GM10248 (cell line): ENCODE results near the gene TMEM51.

ENCODE experiments used
- CTCF ChIA-PET: fragments of 300-600 bp; sonication (Branson Sonifier 250); formaldehyde crosslinking; extraction: SDS; loops from one replicate; lab custom pipeline; 2021; ENCODE audit warnings: antibody characterized with exemption; lab: Yijun Ruan, JAX
- POLR2A ChIA-PET: fragments of 350-650 bp; sonication (Branson Sonifier 250); formaldehyde crosslinking; extraction: SDS; loops from one replicate; lab custom pipeline; 2020; ENCODE audit warnings: antibody characterized with exemption; lab: Yijun Ruan, JAX
- DNase-seq: peaks from one replicate; pipeline ENCODE4 v3.0.0; 2012; ENCODE audit errors: extremely low spot score
- TF ChIP-seq, protein P1 (sequence below): IDR thresholded peaks from 2 replicates; pipeline ENCODE4 v1.5.1; 2012; ENCODE audit warnings: mild to moderate bottlenecking, low read depth; ENCODE audit errors: extremely low read depth, missing control alignments, control extremely low read depth

Gene TMEM51

DNA sequence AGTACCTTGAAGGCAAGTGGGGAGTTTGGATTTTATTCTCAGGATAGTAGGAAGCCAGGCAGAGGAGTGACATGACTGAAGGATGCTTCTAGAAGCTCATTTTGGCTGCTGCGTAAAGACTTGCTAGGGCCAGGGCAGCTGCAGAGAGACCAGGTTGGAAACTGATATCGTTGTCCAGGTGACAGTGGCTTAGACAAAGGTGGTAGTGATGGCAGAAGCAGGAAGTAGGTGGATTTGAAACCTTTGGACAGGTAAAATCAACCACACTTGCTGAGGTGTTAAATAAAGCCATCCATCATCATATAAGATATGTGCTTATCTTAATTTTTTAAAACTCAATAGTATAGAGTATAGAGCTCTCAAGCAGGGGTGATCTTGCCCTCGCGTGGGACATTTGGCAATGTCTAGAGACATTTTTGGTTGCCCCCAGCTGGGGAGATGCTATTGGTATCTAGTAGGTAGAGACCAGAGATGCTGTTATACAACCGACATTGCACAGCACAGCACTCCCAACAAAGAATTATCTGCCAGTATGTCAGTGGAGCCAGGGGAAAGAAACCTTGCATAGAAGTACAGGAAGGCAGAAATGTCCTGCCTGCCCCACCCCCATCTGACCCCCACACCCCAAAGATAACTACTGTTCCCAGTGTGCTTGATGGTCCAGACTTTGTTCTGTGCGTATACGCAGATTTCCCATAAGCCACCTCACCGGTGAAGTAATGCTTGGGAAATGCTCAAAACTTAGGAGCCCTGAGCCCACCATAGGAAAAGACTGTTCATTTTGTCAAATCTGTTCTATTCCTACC is 31.1 kb downstream of the TMEM51 start:
- TF ChIP-seq, protein P1, sequence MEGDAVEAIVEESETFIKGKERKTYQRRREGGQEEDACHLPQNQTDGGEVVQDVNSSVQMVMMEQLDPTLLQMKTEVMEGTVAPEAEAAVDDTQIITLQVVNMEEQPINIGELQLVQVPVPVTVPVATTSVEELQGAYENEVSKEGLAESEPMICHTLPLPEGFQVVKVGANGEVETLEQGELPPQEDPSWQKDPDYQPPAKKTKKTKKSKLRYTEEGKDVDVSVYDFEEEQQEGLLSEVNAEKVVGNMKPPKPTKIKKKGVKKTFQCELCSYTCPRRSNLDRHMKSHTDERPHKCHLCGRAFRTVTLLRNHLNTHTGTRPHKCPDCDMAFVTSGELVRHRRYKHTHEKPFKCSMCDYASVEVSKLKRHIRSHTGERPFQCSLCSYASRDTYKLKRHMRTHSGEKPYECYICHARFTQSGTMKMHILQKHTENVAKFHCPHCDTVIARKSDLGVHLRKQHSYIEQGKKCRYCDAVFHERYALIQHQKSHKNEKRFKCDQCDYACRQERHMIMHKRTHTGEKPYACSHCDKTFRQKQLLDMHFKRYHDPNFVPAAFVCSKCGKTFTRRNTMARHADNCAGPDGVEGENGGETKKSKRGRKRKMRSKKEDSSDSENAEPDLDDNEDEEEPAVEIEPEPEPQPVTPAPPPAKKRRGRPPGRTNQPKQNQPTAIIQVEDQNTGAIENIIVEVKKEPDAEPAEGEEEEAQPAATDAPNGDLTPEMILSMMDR = no peak
- CTCF ChIA-PET = interaction anchor here (0.6 kb wide), 1 partner anchor 32 kb away, joined by 3 read pairs; no protein-coding TSS in a partner anchor
- DNase-seq = no peak
- POLR2A ChIA-PET = no interaction called here

DNA sequence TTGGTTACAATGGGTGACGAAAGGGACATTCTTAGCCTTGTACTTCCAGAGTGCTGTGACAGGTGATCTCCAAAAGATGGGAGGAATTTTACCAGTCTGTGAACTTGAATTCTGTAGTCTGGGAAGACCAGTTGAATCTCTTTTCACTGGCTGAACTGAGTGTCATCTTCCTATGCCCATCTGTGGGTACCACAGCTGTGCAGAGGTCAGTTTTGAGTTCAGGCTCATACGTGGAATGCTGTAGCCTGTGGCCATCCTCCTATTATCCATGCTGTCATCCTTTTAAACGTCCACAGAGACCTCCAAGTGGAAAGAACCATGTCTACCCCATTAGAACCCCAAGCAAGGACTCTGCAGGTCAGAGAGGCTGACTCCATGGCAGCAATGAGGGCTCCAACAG is 32.1 kb downstream of the TMEM51 start:
- POLR2A ChIA-PET = no interaction called here
- CTCF ChIA-PET = no interaction called here
- no peak for DNase-seq
- TF ChIP-seq, protein P1 = no peak

DNA sequence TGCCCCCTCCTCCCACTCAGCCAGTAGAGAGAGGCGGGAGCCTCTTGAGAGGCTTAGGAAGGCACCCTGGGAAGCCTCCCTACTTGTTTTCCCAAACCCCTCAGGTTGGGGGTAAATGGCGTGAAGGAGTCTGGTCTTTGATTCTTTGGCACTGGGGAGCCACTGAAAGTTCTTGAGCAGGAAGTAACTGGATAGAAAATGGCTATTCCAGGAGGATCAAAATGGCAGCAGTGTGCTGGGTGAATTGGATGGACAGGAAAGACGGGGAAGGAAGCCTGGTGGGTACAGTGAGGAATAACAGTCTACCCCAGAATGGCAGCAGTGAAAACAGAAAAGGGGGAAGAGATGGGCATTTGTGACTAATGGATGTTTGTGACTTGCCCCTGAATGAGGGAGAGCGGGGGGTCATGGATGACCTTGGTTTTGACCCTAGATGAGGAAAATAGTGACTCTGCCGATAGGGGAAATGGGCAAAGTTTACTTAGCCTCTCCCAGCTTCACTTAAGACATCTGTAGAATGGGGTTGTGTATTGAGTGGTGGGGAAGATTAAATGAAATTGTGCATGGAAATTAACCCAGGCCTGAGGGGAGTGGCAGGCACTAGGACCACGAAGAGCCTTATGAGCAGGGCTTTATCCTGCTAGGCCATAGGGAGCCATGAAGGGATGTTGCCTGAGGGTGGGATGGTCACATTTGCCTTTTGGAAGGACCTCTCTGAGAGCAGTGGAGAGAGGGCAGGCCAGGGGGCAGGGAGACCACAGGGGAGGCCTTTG is 32.7 kb downstream of the TMEM51 start:
- POLR2A ChIA-PET = no interaction called here
- TF ChIP-seq, protein P1 = no peak
- CTCF ChIA-PET = no interaction called here
- DNase-seq = no peak

DNA sequence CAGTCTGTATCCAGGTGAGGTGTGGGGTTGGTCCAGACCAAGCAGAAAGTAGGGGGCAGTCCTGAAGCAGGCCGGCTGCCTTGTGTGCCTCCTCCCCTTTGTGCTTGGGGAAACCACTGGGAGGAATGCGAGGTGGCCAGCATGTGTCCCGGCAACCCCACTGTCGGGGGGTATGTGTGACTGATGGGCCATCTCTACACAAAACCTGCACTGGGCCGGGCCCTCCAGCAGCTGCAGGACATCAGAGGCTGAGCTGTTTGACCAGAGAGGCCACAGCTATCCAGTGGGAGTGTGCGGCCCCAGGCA is 33.3 kb downstream of the TMEM51 start:
- TF ChIP-seq, protein P1 = no peak
- no peak for DNase-seq
- ChIA-PET POLR2A (no interaction called here), CTCF (no interaction called here)

DNA sequence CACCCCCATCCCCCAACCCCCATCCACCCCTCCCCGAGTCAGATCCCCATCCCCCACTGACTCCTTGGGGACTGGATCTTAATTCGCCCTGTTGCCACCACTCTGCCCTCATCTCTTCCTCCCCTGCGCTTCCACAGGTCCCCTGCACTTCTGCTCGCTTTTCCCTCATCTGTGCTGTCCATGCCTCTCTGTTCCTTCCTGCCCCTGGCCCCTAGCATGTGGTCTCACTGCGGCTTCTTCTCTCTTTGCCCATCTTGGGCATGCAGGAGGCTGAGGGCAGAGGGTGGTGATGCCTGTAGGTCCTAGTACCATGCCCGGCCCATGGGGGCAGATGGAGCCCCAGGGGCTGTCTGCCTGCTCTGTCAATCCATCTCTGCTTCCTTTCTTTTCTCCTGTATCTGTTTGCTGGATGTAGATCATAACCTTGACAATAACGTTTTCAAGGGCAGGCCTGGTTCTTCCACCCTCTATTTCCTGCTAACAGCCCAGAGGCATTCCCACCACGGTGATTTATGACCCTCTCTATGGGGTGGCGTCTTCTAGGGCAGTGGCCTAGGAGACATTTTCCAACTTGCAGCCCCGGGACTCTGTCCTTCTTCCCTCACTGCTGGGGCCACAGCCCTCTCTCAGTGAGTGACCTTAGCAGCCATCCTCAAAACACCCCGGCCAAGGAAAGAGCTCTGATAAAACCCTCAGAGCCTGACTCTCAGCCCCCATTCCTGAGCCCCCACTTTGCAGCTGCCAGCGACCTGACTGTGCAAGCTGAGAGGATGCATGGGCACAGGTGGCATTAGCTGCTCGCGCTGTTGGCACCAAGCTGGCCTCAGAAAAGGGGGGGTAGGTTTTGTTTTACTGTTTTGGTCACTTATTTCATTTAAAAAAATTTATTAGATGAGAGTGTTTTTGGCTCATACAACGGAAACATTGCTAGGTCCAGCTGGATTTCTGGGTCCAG is 33.9 kb downstream of the TMEM51 start:
- DNase-seq = no peak
- CTCF ChIA-PET = interaction anchor here (1.3 kb wide), 1 partner anchor 16 kb away, joined by 3 read pairs; no protein-coding TSS in a partner anchor
- TF ChIP-seq, protein P1 = no peak
- POLR2A ChIA-PET = no interaction called here

DNA sequence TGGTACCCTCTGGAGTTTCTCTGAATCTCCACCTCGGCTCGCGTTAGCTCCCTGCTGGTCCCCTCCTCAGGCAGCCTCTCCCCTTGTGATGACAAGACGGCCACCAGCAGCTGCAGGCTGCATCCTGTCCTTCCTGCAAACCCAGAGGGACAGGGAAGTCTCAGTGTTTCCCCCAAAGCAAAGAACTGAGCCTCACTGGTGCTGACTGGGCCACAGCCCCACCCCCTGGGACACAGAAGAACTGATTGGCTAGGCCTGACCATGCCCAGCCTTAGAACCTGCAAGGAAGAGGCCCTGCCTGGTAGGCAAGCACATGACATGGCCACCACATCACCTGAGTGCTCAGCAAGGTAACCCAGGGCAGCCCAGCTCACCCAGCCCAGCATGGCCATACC is 34.6 kb downstream of the TMEM51 start:
- TF ChIP-seq, protein P1 = no peak
- CTCF ChIA-PET = interaction anchor here (1.0 to 1.3 kb wide), 2 partner anchors 17 to 59 kb away, joined by 3 read pairs; no protein-coding TSS in a partner anchor
- DNase-seq = no peak
- POLR2A ChIA-PET = no interaction called here
